ENCODE measurements around the gene HSD17B4. TPM values are rescaled to one million over a fixed set of nuclear protein-coding genes. Genes with fewer than 3 reads are reported as not detected.
A peak's percentile ranks its signal among the peaks of the same experiment; 100 is the strongest.

The HSD17B4 gene
- total RNA-seq, 2 donors from 2014 or later = 453 to 480 TPM

- Histone ChIP-seq H3K27ac (ENCODE audit: low read depth, low read length) (no peak overlapping the region), H3K36me3 (ENCODE audit: control insufficient read depth, insufficient read depth, low read length) (no peaks in the 10 kb centered on the region), H3K9me3 (ENCODE audit: control insufficient read depth, low read length) (peaks cover 5% of the 10 kb centered on the region), H3K9ac (ENCODE audit: extremely low read depth, low read length, poor library complexity, severe bottlenecking) (no peak overlapping the region), H3K4me1 (ENCODE audit: control insufficient read depth, insufficient read depth, low read length) (no peaks in the 10 kb centered on the region), H3K27me3 (ENCODE audit: control insufficient read depth, insufficient read depth, low read length, poor library complexity, severe bottlenecking) (peaks cover 8% of the 10 kb centered on the region), H3K4me3 (ENCODE audit: low read length) (no peak overlapping the region)
- no peak overlapping the region for H3K27ac Mint-ChIP-seq
- TF ChIP-seq, protein P1, sequence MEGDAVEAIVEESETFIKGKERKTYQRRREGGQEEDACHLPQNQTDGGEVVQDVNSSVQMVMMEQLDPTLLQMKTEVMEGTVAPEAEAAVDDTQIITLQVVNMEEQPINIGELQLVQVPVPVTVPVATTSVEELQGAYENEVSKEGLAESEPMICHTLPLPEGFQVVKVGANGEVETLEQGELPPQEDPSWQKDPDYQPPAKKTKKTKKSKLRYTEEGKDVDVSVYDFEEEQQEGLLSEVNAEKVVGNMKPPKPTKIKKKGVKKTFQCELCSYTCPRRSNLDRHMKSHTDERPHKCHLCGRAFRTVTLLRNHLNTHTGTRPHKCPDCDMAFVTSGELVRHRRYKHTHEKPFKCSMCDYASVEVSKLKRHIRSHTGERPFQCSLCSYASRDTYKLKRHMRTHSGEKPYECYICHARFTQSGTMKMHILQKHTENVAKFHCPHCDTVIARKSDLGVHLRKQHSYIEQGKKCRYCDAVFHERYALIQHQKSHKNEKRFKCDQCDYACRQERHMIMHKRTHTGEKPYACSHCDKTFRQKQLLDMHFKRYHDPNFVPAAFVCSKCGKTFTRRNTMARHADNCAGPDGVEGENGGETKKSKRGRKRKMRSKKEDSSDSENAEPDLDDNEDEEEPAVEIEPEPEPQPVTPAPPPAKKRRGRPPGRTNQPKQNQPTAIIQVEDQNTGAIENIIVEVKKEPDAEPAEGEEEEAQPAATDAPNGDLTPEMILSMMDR (conservative IDR thresholded peaks at IDR 0.05) = no peak
- H3K4me3 Mint-ChIP-seq = no peak overlapping the region
- H3K27me3 Mint-ChIP-seq (ENCODE audit: insufficient read depth) = peaks cover 7% of the 10 kb centered on the region
- H3K9me3 Mint-ChIP-seq = peaks cover 2% of the 10 kb centered on the region
- no peak for DNase-seq
- H3K4me1 Mint-ChIP-seq = peaks cover 22% of the 10 kb centered on the region
- peaks cover 4% of the 10 kb centered on the region for H3K36me3 Mint-ChIP-seq (ENCODE audit: low read depth)
- 94% methylated on average over 2 of the region's 2 CpGs; no CpG with 5 or more reads in 1 of the 2 experiments for WGBS, 2 experiments (ENCODE audit: insufficient coverage in 1 of 2, insufficient read length in 1 of 2)
Measured at GRCh38 chr5:119554597-119554996, 102.3 kb downstream of the HSD17B4 start.

DNA sequence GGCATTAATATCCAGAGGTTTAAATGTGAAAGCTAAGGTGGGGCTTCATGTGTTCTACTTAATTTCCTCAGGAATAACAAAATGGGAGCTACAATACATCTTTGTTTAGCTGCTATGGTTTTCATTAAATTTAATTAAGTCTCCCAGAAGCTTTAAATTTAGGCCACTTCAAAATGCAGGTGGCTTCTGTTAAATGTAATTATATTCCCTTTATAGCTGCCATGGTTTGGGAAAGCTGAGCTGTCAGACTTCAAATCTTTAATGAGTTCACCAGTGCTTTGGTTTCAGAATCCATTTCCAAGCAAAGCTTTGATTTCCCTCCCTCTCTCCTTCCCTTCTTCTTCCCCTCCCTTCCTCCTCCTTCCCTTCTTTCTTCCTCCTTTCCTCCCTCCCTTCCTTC, 118.6 kb downstream of the HSD17B4 start:
- no peak overlapping the region for H3K4me3 ChIP-seq (ENCODE audit: low read length)
- DNase-seq = no peak
- H3K36me3 ChIP-seq (ENCODE audit: control insufficient read depth, insufficient read depth, low read length) = no peaks in the 10 kb centered on the region
- H3K9me3 ChIP-seq (ENCODE audit: control insufficient read depth, low read length) = no peaks in the 10 kb centered on the region
- no peak overlapping the region for H3K27ac ChIP-seq (ENCODE audit: low read depth, low read length)
- H3K4me1 Mint-ChIP-seq = peaks cover 25% of the 10 kb centered on the region
- no peaks in the 10 kb centered on the region for H3K27me3 Mint-ChIP-seq (ENCODE audit: insufficient read depth)
- no peak overlapping the region for H3K27ac Mint-ChIP-seq
- peaks cover 4% of the 10 kb centered on the region for H3K9me3 Mint-ChIP-seq
- peaks cover 7% of the 10 kb centered on the region for H3K4me1 ChIP-seq (ENCODE audit: control insufficient read depth, insufficient read depth, low read length)
- H3K4me3 Mint-ChIP-seq = no peak overlapping the region
- H3K36me3 Mint-ChIP-seq (ENCODE audit: low read depth) = no peaks in the 10 kb centered on the region
- TF ChIP-seq, protein P1 (conservative IDR thresholded peaks at IDR 0.05) = no peak
- H3K9ac ChIP-seq (ENCODE audit: extremely low read depth, low read length, poor library complexity, severe bottlenecking) = no peak overlapping the region
- H3K27me3 ChIP-seq (ENCODE audit: control insufficient read depth, insufficient read depth, low read length, poor library complexity, severe bottlenecking) = no peaks in the 10 kb centered on the region

GRCh38 chr5:119578937-119579336, 126.6 kb downstream of the HSD17B4 start:
- Mint-ChIP-seq H3K4me1 (peaks cover 43% of the 10 kb centered on the region), H3K36me3 (ENCODE audit: low read depth) (no peaks in the 10 kb centered on the region), H3K27ac (no peak overlapping the region), H3K27me3 (ENCODE audit: insufficient read depth) (no peaks in the 10 kb centered on the region), H3K4me3 (no peak overlapping the region), H3K9me3 (no peaks in the 10 kb centered on the region)
- no peaks in the 10 kb centered on the region for H3K9me3 ChIP-seq (ENCODE audit: control insufficient read depth, low read length)
- H3K27me3 ChIP-seq (ENCODE audit: control insufficient read depth, insufficient read depth, low read length, poor library complexity, severe bottlenecking) = no peaks in the 10 kb centered on the region
- no peaks in the 10 kb centered on the region for H3K36me3 ChIP-seq (ENCODE audit: control insufficient read depth, insufficient read depth, low read length)
- H3K4me1 ChIP-seq (ENCODE audit: control insufficient read depth, insufficient read depth, low read length) = peaks cover 20% of the 10 kb centered on the region
- no peak overlapping the region for H3K4me3 ChIP-seq (ENCODE audit: low read length)
- DNase-seq = peak; percentile 72
- 75 to 83% methylated on average over 1 to 3 of the region's 3 CpGs for WGBS, 2 experiments (ENCODE audit: insufficient coverage in 1 of 2, insufficient read length in 1 of 2)
- TF ChIP-seq, protein P1 (conservative IDR thresholded peaks at IDR 0.05) = peak; percentile 73
- H3K9ac ChIP-seq (ENCODE audit: extremely low read depth, low read length, poor library complexity, severe bottlenecking) = no peak overlapping the region
- H3K27ac ChIP-seq (ENCODE audit: low read depth, low read length) = no peak overlapping the region

All from endodermal cell (in vitro differentiated cells).